Liver (tissue), 9 donors: ENCODE data around the gene SP3. TPM values are rescaled to one million over a fixed set of nuclear protein-coding genes. Genes with fewer than 3 reads are reported as not detected.

Experiments
- DNase-seq: peaks from one replicate; pipeline ENCODE4 v3.0.0-alpha.2; 2017; ENCODE audit warnings: low spot score
- H3K27ac ChIP-seq, 2 donors: one replicate each; pipeline ENCODE4 v1.7.0; 2013; ENCODE audit warnings: inconsistent platforms in 2 of 2, low read length in 2 of 2, control low read depth in 1 of 2, low read depth in 1 of 2, mild to moderate bottlenecking in 1 of 2
- H3K27me3 ChIP-seq, 4 donors: one replicate each; pipeline versions ENCODE4 v1.6.1 to v1.7.0; 2013; ENCODE audit warnings: low read length in 3 of 4, inconsistent platforms in 1 of 4, mild to moderate bottlenecking in 1 of 4, moderate library complexity in 1 of 4; ENCODE audit not compliant: control insufficient read depth in 4 of 4, insufficient read depth in 4 of 4
- H3K36me3 ChIP-seq, 4 donors: one replicate each; pipeline versions ENCODE4 v1.6.1 to v1.7.0; 2013; ENCODE audit warnings: low read length in 3 of 4, mild to moderate bottlenecking in 3 of 4, low read depth in 1 of 4, moderate library complexity in 1 of 4; ENCODE audit not compliant: control insufficient read depth in 4 of 4, insufficient read depth in 3 of 4
- H3K4me1 ChIP-seq, 4 donors: one replicate each; pipeline versions ENCODE4 v1.6.1 to v1.7.0; 2013; ENCODE audit warnings: low read length in 3 of 4, mild to moderate bottlenecking in 3 of 4, moderate library complexity in 1 of 4; ENCODE audit not compliant: control insufficient read depth in 4 of 4, insufficient read depth in 4 of 4
- H3K4me3 ChIP-seq, 3 donors: one replicate each; pipeline versions ENCODE4 v1.6.1 to v1.7.0; 2013; ENCODE audit warnings: low read length in 3 of 3, control low read depth in 1 of 3, low read depth in 1 of 3, mild to moderate bottlenecking in 1 of 3
- H3K9ac ChIP-seq, 2 donors: one replicate each; pipeline ENCODE4 v1.7.0; 2013; ENCODE audit warnings: low read length in 2 of 2, mild to moderate bottlenecking in 2 of 2, moderate library complexity in 2 of 2, control low read depth in 1 of 2, low read depth in 1 of 2
- H3K9me3 ChIP-seq, 4 donors: one replicate each; pipeline versions ENCODE4 v1.6.1 to v1.7.0; 2013; ENCODE audit warnings: low read length in 3 of 4; ENCODE audit not compliant: control insufficient read depth in 4 of 4
- CTCF ChIP-seq: fragments of 150-350 bp; IDR thresholded peaks from 2 replicates; pipeline ENCODE4 v1.5.1; 2017; ENCODE audit warnings: improper control_type of control experiment, low read depth, low read length; ENCODE audit not compliant: missing input control
- EGR1 ChIP-seq, 2 donors: IDR thresholded peaks; 2 replicates each; pipeline ENCODE4 v1.6.1; 2016 to 2018; ENCODE audit warnings: antibody characterized with exemption in 2 of 2, low read depth in 2 of 2
- FOXA1 ChIP-seq: IDR thresholded peaks from 2 replicates; pipeline ENCODE4 v1.6.1; 2016; ENCODE audit warnings: antibody characterized with exemption
- FOXA2 ChIP-seq: IDR thresholded peaks from 2 replicates; pipeline ENCODE4 v1.6.1; 2016; ENCODE audit warnings: antibody characterized with exemption
- GABPA ChIP-seq, 2 donors: IDR thresholded peaks in 1 of 2; conservative IDR thresholded peaks in 1 of 2; 2 replicates each; pipeline ENCODE4 v1.6.1; 2016; ENCODE audit warnings: antibody characterized with exemption in 2 of 2, mild to moderate bottlenecking in 1 of 2, moderate library complexity in 1 of 2
- HNF4A ChIP-seq, 2 donors: conservative IDR thresholded peaks; 2 replicates each; pipeline ENCODE4 v1.6.1; 2016; ENCODE audit warnings: antibody characterized with exemption in 2 of 2, mild to moderate bottlenecking in 2 of 2
- HNF4G ChIP-seq: IDR thresholded peaks from 2 replicates; pipeline ENCODE4 v1.6.1; 2016; ENCODE audit warnings: antibody characterized with exemption
- JUND ChIP-seq, 2 donors: IDR thresholded peaks; 2 replicates each; pipeline ENCODE4 v1.6.1; 2016; ENCODE audit warnings: antibody characterized with exemption in 2 of 2
- MAX ChIP-seq: IDR thresholded peaks from 2 replicates; pipeline ENCODE4 v1.6.1; 2016; ENCODE audit warnings: antibody characterized with exemption
- NR2F2 ChIP-seq: IDR thresholded peaks from 2 replicates; pipeline ENCODE4 v1.6.1; 2016; ENCODE audit warnings: antibody characterized with exemption
- REST ChIP-seq: IDR thresholded peaks from 2 replicates; pipeline ENCODE4 v1.6.1; 2016; ENCODE audit warnings: antibody characterized with exemption, mild to moderate bottlenecking
- RXRA ChIP-seq, 2 donors: IDR thresholded peaks; 2 replicates each; pipeline ENCODE4 v1.6.1; 2017 to 2018; ENCODE audit warnings: antibody characterized with exemption in 2 of 2, mild to moderate bottlenecking in 1 of 2
- TAF1 ChIP-seq: conservative IDR thresholded peaks from 2 replicates; pipeline ENCODE4 v1.6.1; 2016; ENCODE audit warnings: antibody characterized with exemption, mild to moderate bottlenecking
- YY1 ChIP-seq: IDR thresholded peaks from 2 replicates; pipeline ENCODE4 v1.6.1; 2016; ENCODE audit warnings: antibody characterized with exemption, mild to moderate bottlenecking
- WGBS: extraction: QIAGEN DNeasy Blood & Tissue Kit; methylation state at CpG from one replicate; pipeline ENCODE4 v1.1.7; 2013; 5-methylcytosine and 5-hydroxymethylcytosine counted together
- polyA plus RNA-seq, 2 donors: library from polyadenylated mRNA; stranded (reverse) in 1 of 2; unstranded in 1 of 2; fragments of 200-250 nt in 1 of 2; fragments of >200 nt in 1 of 2; fragmentation: Nextera tagmentation in 1 of 2; extraction: Ambion mirVana in 1 of 2; gene quantifications; one replicate each; pipeline versions ENCODE4 v1.2.1 to v1.2.3, GENCODE V29; 2013 to 2015
- total RNA-seq, 2 donors: library from RNA; depleted of rRNA; stranded (reverse); fragments of >200 nt; gene quantifications; one replicate each; pipeline ENCODE4 v1.2.3, GENCODE V29; 2014
- TF ChIP-seq, protein P1 (sequence below): IDR thresholded peaks from 2 replicates; pipeline ENCODE4 v1.6.1; 2016; ENCODE audit warnings: antibody characterized with exemption
- TF ChIP-seq, protein P2 (sequence below): IDR thresholded peaks from 2 replicates; pipeline ENCODE4 v1.6.1; 2016; ENCODE audit warnings: antibody characterized with exemption
- donor health status: healthy.
- donor health status: healthy.
- donor health status: healthy.
- donor health status: healthy.
- donor health status: healthy.

SP3 gene
- total and polyA plus RNA-seq, 4 donors: 10.0 to 83.7 (median 33.2) TPM

DNA sequence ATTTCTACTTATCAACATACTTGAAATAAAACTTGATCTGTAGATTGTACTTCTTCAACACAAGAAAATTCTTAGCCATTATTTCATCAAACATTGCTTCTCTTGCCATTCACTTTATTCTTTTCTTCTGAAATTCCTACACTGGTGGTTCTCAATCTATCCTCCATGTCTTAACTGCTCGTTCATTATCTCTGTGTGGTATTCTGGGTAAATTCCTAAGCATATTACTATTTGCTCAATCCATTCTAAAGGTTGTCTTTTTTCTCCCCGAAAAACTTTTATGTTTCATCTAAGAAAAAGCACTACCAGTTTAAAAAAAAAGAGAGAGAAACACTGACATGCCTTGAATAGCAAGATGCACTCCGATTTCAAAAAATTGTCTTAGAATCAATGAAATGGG lies 18.0 kb downstream of the SP3 start:
- Histone ChIP-seq H3K9me3 (no peaks in the 10 kb centered on the region), H3K36me3 (no peaks in the 10 kb centered on the region), H3K4me3 (no peak overlapping the region), H3K27me3 (no peaks in the 10 kb centered on the region), H3K27ac (no peak overlapping the region), H3K9ac (no peak overlapping the region), H3K4me1 (peaks cover 2 to 24% (median 6%) of the 10 kb centered on the region in 4 donors)
- TF ChIP-seq FOXA1: no peak
- no peak for TF ChIP-seq RXRA (IDR thresholded peaks at IDR 0.05)
- no peak for TF ChIP-seq REST
- TF ChIP-seq, protein P1, sequence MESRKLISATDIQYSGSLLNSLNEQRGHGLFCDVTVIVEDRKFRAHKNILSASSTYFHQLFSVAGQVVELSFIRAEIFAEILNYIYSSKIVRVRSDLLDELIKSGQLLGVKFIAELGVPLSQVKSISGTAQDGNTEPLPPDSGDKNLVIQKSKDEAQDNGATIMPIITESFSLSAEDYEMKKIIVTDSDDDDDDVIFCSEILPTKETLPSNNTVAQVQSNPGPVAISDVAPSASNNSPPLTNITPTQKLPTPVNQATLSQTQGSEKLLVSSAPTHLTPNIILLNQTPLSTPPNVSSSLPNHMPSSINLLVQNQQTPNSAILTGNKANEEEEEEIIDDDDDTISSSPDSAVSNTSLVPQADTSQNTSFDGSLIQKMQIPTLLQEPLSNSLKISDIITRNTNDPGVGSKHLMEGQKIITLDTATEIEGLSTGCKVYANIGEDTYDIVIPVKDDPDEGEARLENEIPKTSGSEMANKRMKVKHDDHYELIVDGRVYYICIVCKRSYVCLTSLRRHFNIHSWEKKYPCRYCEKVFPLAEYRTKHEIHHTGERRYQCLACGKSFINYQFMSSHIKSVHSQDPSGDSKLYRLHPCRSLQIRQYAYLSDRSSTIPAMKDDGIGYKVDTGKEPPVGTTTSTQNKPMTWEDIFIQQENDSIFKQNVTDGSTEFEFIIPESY: no peak
- TF ChIP-seq TAF1: no peak
- no peak for TF ChIP-seq FOXA2
- no peak for TF ChIP-seq EGR1 (IDR thresholded peaks at IDR 0.05; ENCODE audit: low read depth in 2 of 2)
- no peak for TF ChIP-seq NR2F2
- no peak for TF ChIP-seq JUND (IDR thresholded peaks at IDR 0.05)
- TF ChIP-seq, protein P2, sequence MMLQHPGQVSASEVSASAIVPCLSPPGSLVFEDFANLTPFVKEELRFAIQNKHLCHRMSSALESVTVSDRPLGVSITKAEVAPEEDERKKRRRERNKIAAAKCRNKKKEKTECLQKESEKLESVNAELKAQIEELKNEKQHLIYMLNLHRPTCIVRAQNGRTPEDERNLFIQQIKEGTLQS: no peak
- TF ChIP-seq MAX: no peak
- TF ChIP-seq CTCF: no peak
- TF ChIP-seq GABPA (IDR thresholded peaks at IDR 0.05 in 1 of 2, conservative IDR thresholded peaks at IDR 0.05 in 1 of 2): no peak
- no peak for TF ChIP-seq HNF4A (conservative IDR thresholded peaks at IDR 0.05)
- DNase-seq: no peak
- 85% methylated on average over 3 of the region's 3 CpGs for WGBS

DNA sequence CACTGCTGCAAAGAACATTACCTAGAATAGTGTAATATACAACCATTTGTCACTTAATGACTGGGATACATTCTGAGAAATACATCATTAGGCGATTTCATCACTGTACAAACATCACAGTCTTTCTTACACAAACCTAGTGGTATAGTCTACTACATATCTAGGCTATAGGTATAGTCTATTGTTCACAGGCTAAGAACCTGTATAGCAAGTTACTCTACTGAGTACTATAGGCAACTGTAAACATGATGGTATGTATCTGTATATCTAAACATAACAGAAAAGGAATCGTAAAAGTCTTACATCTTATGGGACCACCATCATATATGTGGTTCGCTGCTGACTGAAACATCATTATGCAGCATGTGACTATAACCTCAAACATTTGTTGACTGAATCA lies 21.4 kb downstream of the SP3 start:
- no peak overlapping the region for H3K4me3 ChIP-seq
- no peak overlapping the region for H3K27ac ChIP-seq
- H3K27me3 ChIP-seq: no peaks in the 10 kb centered on the region
- 97% methylated on average over 3 of the region's 3 CpGs for WGBS
- TF ChIP-seq HNF4G (no peak), CTCF (no peak), HNF4A (conservative IDR thresholded peaks at IDR 0.05) (no peak), YY1 (no peak), FOXA1 (no peak)
- TF ChIP-seq, protein P1: no peak
- H3K4me1 ChIP-seq: peaks cover under 1 to 15% (median 8%) of the 10 kb centered on the region in 4 donors
- DNase-seq: no peak
- no peaks in the 10 kb centered on the region for H3K9me3 ChIP-seq
- H3K9ac ChIP-seq: no peak overlapping the region
- no peaks in the 10 kb centered on the region for H3K36me3 ChIP-seq
